NOMO-1 treated with dmso at 0.1 percent for 144 hours (cell line): ENCODE data around the gene PI4KB.

Experiments used
- DNase-seq: peaks from one replicate; lab custom pipeline; 2025; ENCODE audit not compliant: unreplicated experiment; lab: John Stamatoyannopoulos, UW

PI4KB gene

DNA sequence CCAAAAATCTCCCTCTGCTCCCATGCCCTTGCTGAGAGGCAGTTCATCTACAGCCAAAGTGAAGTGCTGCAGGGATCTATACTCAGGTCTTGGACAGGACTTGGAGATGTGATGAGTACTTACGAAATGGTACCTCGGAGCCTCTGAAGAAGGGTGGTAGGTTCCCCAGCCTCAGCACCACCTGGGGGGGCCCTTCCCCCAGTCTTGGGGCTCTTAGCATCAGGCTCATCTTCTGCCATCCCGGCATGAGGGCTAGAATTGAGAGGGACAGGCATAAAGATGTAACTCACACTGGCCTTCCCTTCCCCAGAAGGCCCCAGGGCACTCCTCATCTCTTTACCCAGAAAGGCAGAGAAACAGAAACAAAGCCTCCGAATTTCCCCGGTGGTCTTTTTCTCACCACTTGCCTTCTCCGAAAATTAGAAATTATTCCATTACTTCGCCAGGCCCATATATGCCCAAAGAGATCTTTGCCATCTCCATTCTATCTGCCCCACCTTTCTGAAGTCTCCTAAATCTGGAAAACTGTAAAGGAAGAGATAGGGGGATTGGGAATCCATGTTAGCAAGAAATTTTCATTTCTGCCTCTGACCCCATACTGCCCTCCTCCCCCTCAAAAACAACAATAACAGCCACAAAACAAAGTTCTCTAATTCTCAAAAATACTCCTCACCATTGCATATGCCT lies 19.0 kb upstream of the PI4KB start:
- no peak for DNase-seq

DNA sequence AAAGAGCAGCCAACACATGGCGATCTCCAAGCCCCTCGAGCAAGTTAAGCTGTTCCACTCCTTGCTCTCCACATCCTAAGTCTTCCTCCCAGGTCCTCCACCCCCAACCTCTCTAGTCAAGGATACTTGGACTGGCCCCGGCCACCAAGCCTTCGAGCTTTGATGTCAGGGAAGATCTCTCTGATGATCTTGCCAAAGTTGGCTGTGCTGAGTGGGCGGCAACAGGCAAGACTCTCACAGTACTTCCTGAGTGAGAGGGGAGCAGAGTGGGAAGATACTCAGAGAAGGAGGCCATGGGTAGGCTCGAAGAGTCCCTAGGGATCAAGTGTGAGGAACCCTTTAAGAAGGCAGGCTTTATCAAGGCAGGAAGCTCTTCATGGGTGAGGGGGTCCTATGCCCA lies 17.1 kb upstream of the PI4KB start:
- no peak for DNase-seq

DNA sequence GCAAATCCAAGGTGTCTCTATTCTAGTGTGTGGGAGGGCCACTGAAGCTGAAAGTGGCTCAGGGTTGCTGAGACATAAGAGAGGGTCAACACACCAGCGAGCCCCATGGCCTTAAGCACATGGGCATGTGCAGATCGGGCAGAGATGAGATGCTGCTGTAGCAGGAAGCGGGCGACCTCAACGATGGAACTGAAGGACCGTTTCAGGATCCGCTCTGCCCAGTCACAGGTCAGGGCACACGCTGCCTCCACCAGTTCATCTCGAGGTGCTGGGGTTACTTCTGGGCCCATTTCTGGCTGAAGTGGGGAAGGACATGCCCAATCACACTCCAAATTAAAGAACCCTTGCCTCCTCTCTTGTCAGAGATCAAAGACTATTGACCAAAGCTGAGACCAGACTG lies 16.4 kb upstream of the PI4KB start:
- DNase-seq, result no peak

DNA sequence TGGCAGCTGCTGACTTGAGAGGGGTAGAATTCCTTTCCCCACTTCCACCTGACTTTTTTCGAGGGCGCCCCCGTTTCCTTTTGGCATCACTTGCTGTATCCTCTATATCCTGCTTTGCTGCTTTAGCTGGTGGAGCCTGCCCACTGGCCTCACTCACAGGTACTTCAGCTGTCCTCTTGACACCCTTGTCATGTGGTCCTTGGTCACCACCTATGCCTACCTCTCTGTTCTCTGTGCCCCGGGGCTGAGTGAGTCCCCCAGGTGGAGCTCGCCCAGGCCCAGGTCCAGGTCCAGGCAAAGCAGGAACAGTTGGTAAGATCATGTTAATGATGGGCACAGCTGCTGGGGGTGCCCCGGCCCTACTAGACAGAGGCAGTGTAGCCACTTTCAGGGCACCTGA lies 15.4 kb upstream of the PI4KB start:
- no peak for DNase-seq

DNA sequence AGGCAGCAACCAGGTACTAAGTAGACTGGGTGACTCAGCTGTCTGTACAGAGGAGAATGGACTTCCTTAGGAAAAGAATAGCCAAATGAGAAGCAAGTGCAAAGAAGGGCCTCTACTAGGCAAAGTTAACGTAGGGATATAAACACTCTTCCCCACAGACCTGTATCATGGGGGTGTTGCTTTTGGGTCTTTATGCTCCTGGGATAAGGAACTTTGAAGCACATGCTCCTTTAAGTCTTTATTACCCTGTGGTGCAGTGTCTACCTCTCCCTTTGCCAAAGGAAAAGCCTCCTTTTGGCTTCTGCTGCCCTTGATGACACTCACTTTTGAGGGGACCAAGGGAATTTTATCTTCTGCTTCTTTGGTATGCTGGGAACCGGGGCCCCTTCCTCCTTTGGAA lies 14.8 kb upstream of the PI4KB start:
- DNase-seq, result no peak

DNA sequence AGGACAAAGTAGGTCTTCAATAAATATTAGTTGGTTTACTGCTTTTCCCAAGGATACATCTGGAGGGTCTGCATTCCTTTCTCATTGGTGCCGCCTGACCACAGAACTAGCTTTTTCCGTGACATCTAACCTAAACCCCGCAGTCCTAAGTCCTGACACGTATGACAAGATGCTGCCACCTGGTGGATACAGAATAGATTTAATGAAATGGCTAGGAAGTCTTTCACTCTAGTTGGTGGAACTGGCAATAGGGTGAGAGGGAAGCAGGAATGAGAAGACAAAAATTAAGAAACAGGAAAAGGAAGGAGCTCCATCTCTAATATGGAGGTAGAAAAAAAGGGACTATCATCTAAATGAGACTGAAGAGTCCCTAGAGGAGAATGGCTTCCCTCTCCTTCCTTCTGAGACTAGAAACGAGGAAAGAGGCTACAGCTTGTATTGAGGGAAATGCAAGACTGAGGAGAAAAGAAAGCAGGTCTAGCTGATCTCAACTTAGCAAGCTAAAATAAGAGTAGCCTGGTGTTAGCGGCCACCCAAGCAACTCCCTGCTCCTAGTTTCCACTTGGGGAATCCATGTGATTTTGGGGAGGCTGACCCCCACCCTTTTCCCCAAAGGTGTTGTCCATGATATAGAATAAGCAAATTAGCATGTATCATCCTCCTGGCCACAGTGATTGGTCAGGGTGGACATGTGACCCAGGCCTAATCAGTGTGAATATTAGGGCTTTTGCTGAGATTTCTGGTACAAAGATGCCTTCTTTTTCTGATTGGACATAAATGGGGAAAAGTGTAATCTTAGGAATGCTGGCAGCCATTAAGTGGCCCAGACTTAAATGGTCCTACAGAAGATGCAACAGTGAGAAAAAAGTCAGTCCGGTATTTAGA lies 13.9 kb upstream of the PI4KB start:
- DNase-seq, result peak; percentile 33

DNA sequence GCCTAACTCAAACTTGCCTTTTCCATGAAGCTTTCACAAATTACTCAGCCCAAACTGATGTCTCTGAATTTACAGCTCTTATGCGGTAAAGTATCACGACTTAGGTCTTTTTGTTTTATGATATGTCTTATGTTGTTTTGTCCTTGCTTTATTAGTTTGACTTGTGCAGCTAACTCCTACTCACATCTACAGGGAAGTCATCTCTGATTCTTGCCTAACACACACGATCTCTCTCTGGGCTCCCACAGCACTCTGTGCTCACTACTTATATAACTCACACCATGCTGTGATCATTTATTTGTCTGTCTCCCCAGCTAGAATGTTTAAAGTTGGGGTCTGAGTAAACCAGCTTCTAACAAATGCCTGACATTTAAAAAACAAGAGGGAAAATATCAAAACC lies 9.3 kb upstream of the PI4KB start:
- no peak for DNase-seq

DNA sequence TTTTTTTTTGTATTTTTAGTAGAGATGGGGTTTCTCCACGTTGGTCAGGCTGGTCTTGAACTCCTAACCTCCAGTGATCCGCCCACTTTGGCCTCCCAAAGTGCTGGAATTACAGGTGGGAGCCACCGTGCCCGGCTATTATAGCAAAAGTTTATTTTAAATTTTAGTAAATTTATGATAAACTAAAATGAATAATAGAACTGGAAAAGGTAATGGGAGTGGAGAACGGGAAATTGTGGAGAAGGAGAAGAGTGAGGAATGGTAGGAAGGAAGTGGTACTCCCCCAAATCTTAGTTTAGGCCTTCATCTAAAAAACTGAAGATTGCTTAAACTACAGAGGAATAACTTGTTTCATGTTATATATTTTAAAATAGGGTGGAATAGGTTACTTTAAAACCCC lies 7.6 kb upstream of the PI4KB start:
- DNase-seq, result no peak

DNA sequence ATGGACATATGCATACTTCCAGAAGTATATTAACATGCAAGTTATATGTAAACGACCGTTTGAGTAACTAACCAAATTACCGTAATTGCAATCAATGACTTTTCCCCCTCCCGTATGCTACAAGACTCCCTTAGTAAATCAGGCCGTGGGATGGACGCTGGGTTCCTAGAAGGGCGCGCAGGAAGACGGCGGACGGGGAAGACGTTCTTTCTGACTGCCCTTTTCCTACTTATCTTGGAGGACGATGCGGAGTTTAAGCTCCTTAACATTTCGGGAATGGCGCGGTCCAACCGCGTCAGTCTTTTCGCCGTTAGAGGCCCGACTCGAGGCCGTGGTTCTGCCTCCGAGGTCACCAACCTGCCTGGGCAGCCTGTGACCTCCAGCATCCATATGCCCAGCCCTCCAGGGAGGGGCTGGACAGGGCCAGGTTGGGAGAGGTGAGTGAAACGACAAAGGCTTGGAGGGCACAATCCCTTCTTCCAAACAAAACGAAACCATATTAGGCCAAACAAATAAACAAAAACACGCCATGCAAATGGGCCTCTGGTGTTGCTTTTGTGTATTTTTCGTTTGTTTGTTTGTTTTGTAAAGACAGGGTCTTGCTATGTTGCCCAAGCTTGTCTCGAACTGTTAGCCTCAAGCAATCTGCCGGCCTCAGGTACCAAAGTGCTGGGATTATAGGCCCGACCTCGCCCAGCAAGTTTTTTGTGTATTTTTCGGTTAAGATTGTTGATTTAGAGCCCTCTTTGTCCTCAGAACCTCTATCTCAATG lies 873 bp upstream of the PI4KB start:
- no peak for DNase-seq

DNA sequence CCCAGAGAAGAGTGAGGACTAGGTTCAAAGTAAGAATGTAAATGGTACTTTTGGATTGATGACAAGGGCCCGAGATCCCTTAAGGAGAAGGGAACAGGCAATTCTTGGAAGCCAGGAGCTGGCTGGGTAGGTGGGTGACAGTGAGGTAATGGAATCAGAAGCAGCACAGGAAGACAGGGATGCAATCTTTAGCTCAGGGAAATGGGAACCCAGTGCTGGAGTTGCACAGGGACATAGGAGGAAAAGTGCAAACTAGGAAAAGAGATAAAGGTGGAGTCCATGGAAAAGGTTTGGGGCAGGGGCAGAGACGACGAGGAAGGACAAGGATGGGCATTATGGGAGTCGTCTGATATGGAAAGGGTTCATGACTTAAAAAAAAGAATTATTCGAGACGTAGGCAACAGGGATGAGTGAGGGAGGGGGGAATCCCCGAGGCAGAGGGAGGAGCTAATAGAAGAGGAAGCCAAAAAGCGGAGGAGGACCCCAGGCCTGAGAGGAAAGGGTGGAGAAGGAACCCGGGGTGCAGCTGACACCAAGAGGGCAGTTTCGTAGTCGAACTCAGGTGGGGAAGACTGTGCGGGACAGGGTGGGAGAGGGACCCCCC lies 495 bp downstream of the PI4KB start:
- DNase-seq, result peak; percentile 69

DNA sequence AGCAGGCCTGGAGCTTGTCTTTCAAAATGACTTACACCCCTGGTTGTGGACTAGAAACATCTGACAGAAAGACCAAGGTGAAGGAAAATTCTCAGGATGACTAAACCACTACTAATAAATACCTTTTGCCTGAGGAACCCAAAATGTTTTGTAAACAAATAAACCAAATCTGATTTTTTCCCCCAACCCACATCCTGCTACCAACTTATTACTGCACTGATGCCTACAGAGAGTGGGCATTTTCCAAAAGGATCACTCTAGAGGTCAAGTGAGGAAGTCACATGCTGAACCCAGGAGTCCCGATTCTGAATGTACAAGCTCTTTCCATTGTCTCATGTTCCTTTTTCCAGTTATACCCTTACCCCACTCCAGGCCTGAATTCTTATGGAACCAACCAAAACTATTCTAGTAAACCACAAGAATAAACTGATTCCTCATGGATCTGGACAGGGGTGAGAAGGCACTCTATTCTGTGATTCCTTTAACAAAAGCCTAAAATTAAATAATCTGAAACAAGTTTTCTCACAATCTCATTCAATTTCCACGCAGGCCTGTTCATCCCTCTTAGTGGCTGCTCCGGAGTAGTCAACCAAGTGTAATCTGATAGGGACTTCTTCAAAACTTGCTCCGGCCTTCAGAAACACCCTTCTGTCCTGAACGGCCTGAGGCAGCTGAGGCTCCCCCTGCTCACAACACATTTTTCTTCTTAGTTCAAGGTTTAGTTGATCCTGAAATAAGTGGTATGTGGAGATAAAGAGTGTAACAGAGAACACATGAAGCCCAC lies 1.4 kb downstream of the PI4KB start:
- DNase-seq, result no peak

DNA sequence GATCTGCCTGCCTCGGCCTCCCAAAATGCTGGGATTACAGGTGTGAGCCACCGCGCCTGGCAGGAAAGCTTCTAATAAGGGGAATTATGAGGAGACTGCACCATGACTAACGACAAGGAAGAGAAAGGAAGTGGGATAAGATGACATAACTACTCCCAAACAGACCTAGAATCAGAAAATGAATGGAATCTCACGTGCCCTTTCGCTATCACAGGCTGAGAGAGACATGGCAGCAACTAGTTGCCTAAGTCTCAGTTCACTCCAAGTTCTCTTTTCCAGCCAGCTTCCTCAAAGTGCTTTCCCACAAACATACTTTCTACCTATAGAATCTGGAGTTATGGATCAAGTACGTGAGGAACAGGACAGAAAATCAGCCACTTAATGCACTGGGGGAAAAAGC lies 2.0 kb downstream of the PI4KB start:
- no peak for DNase-seq

DNA sequence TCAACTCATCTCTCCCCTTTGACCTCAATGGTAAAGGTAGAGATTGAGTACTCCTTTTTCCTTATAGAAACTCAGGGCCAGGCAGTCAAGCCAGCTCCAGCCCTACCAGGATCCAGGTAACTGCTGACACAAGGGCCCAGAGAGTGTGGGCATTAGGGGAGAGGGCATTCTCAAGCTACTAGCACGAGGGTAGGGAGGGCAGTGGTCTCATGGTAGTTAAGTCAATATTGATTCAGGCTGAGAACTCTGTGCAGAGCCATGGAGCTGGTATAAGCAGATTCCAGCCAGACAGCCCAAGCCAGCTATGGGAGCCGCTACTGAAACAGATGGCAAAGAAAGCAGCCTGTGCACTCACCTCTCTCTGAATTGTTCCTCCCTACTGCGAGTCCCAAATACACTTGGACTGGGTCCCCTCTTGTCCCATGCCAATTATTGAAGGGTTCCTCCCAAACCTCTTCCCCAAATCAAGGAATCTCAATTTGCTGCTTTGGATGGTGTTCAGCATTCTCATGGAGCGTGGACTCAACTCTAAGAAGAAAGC lies 2.8 kb downstream of the PI4KB start:
- DNase-seq, result no peak

DNA sequence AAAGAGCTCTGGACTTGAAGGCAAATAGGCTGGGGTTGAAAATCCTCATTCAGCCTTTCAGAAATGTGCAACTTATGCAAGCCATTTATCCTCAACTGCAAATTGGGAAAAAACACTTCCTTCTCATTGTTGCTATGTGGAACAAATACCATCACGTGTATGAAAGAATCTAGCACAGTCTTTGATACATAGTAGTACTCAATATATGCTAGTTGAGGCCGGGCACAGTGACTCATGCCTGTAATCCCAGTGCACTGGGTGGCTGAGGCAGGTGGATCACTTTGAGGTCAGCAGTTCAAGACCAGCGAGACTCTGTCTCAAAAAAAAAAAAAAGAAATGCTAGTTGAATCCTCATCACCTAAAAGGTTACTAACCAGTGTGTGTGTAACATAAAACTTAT lies 8.2 kb downstream of the PI4KB start:
- no peak for DNase-seq

DNA sequence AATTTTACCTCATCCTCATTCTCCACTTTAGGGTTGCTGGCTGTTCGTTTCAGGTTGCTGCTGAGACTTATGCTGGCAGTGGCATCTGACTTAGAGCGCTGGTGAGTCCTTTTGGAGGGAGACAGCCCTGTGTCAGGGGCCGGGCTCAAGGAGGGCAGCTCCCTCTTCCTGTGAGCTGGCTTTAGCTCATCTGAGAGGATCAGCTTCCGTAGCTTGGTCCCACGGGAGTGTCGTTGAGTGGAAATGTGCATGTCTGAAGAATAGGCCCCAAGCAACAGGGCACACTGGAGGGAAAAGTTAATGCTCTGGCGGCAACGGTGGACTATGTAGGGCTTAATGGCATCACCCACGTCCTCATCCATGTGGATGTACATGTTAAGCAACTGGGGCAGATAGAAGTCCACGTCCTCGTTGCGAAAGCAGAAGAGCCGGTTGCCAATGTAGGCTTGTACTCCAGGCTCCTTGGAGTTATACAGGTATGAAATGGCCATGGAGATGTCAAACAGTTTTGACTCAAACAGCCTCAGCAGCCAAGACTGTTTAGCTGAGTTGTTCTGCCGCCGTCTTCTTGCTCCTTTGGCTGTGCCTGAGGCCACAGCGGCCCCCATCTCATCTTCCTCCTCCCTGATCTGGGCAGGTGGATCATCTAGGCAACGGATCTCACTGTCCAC lies 11.5 kb downstream of the PI4KB start:
- no peak for DNase-seq

DNA sequence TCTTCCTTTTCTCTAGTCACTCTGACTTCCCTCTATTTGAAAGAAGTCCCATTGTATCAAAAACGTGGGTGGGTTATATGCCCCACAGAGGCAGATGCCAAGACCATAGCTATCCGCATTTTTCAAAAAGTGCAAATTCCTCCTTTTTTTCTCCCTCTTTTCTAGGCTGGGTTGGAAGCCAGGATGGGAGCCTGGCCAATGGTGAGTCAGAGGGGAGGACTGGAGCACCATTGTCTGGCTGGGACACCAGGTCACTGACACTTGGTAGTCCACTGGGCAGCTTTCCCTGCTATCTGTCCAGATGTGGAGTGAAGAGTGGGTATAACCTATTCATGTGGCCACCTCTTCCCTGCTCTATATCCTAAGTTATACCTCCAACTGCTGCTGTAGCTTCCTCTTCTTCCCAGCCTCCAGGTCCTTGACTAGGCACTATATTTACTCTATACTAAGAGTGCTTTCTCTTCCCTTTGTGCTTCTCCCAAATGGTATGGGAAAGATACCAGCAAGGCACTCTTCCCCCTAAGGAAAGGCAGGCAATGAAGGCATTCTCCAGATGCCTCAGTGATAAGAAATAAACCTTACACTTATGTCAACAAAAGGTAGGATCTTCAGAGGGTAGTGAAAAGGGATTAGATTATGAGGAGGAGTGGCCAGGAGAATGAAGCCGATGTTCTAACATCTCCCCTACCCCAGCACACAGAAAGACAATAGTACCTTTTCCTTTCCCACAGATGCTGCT lies 12.9 kb downstream of the PI4KB start:
- DNase-seq, result no peak

DNA sequence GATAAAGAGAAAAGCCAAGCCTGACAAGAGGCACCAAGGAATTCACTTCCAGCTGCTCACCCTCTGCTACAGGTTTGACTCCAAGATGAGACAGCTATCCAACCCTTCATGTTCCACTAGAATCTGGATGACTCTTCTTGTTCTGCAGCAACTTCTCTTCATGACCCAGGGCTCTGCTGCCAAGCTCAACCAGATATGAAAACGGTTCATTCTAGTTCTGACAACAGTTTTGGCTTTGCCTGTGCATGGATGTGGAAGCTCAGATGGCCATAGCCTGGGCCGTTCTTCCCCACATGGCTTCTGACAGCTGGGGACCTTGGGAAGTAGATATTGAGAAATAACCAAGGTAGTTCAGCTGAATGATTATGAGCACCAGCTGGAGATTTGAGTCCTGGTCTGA lies 13.7 kb downstream of the PI4KB start:
- DNase-seq, result no peak

DNA sequence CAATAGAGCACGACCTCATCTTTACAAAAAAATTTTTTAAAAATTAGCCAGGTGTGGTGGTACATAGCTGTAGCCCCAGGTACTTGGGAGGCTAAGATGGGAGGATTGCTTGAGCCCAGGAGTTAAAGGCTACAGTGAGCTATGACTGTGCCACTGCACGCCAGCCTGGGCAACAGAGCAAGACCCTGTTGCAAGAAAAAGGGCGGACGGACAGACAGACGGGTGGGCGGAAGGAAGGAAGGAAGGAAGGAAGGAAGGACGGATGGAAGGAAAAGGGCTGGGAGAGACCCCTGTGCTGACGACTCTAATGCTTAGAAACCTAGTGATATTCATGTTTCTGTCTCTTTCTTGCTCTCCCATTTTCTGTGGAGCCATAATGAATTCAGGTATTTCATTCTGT lies 14.4 kb downstream of the PI4KB start:
- no peak for DNase-seq

DNA sequence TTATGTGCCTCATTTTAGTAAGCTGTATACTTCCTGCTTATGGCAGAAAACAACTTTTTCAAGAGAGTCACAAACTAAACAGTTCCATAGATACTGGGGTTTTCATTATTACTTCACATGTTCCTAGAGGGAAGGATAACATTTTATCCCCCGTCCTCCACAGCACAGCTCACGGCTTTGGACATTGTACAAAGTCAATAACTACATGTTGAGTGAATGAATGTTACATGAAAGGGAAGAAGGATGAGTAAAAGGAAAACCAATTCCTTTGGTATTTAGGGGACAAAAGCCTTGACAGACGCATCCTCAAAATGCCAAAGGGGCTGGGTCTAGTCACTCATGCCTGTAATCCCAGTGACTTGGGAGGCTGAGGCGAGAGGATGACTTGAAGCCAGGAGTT lies 14.8 kb downstream of the PI4KB start:
- DNase-seq, result no peak
